Breast epithelium (tissue), 3 donors: ENCODE measurements around the gene ATRNL1.

Source experiments
- CTCF ChIP-seq, 3 donors: fragments of 450-650 bp; IDR thresholded peaks; one replicate each; pipeline ENCODE4 v1.5.1; 2016 to 2017; ENCODE audit warnings: antibody characterized with exemption in 3 of 3, mild to moderate bottlenecking in 3 of 3, moderate library complexity in 3 of 3
- POLR2A ChIP-seq: fragments of 450-650 bp; IDR thresholded peaks from one replicate; pipeline ENCODE4 v1.6.1; 2016; ENCODE audit warnings: antibody characterized with exemption, mild to moderate bottlenecking, moderate library complexity
- POLR2AphosphoS5 ChIP-seq, 3 donors: sonication (generic); formaldehyde crosslinking; IDR thresholded peaks; one replicate each; pipeline ENCODE4 v1.6.1; 2017; ENCODE audit warnings: antibody characterized with exemption in 3 of 3

DNA sequence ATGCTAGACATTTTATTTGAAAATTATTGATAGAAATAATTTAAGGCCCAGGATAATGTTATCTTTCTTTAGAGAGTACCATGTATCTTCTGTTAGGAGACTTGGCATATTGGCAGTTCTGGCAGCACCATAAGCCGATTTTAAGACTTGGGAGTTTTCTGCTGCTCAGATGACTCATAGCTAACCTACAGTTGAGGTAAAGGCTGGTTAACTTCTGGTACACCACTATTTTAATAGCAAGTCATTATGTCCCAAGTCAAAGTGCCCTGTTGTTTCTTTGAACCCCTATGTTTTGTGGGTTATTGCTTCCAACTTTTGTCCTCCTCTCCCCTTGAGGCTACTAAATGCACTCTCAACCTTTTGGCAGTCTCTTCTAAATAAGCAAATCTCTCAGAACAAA is 25.2 kb downstream of the ATRNL1 start:
- no peak for TF ChIP-seq CTCF (IDR thresholded peaks at IDR 0.05)
- TF ChIP-seq POLR2A = no peak
- no peak for TF ChIP-seq POLR2AphosphoS5 (IDR thresholded peaks at IDR 0.05)
